Activated naive CD8-positive, alpha-beta T cell treated with anti-CD3 and anti-CD28 coated beads for 36 hours (primary cell): ENCODE measurements around the gene VWA5B2. TPM values are rescaled to one million over a fixed set of nuclear protein-coding genes. Genes with fewer than 3 reads are reported as not detected.

Experiments
- DNase-seq: peaks from one replicate; pipeline ENCODE4 v3.0.0; 2021
- H3K27ac Mint-ChIP-seq: one replicate; pipeline ENCODE4 v1.8.0; 2022; ENCODE audit warnings: mild to moderate bottlenecking, moderate library complexity, mixed read lengths
- H3K27me3 Mint-ChIP-seq: one replicate; pipeline ENCODE4 v1.8.0; 2022; ENCODE audit warnings: mild to moderate bottlenecking, mixed read lengths
- H3K36me3 Mint-ChIP-seq: one replicate; pipeline ENCODE4 v1.8.0; 2021; ENCODE audit warnings: mild to moderate bottlenecking, mixed read lengths
- H3K4me1 Mint-ChIP-seq: one replicate; pipeline ENCODE4 v1.8.0; 2021; ENCODE audit warnings: mixed read lengths
- H3K4me3 Mint-ChIP-seq: one replicate; pipeline ENCODE4 v1.8.0; 2022; ENCODE audit warnings: mild to moderate bottlenecking, moderate library complexity, mixed read lengths
- H3K9me3 Mint-ChIP-seq: one replicate; pipeline ENCODE4 v1.8.0; 2022; ENCODE audit warnings: mixed read lengths
- total RNA-seq, 2 experiments: library from RNA; stranded (reverse); gene quantifications; one replicate each; pipeline ENCODE4 v1.2.3, GENCODE V29; 2021

The VWA5B2 gene
- total RNA-seq, 2 experiments from 2014 or later: not detected

DNA sequence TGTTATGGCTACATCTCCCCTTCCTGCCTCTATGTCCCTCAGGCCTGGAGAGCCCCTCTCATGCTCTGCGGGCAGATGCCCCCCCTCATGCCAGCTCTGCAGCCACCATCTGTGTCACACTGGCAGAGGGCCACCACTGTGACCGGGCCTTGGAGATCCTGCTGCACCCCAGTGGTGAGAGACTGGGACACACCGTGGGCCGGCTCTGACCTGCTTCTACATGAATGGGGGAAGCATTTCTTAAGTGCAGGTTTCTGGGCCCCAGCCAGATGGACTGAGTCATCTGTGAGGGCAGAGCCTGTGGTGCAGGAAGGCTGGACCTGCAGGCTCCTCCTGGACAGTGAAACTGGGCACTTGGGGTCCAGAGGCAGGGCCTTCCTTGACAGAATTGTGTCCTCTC, 4.8 kb downstream of the VWA5B2 start:
- peaks cover 28% of the 10 kb centered on the region for H3K27me3 Mint-ChIP-seq
- H3K27ac Mint-ChIP-seq: no peak overlapping the region
- DNase-seq: no peak
- no peaks in the 10 kb centered on the region for H3K9me3 Mint-ChIP-seq
- H3K4me3 Mint-ChIP-seq: no peak overlapping the region
- peaks cover 2% of the 10 kb centered on the region for H3K4me1 Mint-ChIP-seq
- H3K36me3 Mint-ChIP-seq: no peaks in the 10 kb centered on the region

DNA sequence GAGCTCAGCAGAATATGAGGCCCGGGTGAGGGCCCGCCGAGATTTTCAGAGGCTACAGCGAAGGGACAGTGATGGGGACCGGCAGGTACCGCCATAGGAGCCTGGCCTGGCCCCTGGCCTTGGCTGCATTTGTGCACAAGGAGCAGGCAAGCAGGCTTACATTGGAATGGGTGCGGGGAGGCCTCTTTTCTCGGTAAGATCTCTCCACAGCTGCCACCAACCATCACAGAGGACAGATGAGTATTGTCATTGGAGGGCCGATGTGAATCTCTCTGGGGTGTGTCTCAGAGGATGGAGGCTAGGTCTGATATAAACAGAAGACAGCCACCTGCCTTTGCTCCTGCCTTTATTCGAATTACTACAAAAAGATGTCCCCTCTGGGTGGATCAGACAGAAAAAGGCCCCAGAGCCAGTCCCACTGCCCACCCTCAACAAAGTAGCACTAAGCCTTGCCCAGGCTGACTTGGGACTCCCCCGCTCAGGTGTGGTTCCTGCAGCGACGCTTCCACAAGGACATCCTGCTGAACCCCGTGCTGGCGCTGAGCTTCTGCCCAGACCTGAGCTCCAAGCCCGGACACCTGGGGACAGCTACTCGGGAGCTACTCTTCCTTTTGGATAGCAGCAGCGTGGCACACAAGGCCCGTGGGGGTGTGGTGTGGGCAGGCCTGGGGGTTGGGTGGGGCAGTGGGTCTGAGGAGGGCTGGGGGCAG, 5.4 kb downstream of the VWA5B2 start:
- no peak for DNase-seq

DNA sequence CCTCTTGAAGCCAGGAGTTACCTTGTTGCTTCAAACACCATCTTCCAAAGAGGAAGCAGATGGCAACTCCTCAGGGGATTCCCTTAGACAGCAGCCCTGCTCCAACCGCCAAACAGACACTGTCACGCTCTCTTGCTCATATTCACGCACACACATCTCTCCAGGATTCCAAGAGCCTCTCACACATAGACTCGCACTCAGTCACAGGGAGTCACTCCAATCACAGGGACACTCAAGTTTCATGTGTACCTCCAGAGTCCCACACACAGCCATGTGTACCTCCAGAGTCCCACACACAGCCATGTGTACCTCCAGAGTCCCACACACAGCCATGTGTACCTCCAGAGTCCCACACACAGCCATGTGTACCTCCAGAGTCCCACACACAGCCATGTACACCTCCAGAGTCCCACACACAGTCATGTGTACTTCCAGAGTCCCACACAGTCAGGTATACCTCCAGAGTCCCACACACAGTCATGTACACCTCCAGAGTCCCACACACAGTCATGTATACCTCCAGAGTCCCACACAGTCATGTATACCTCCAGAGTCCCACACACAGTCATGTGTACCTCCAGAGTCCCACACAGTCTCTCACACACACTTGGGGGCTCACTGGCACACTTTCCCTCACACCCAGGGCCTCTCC, 6.1 kb downstream of the VWA5B2 start:
- Mint-ChIP-seq H3K4me1 (peaks cover 3% of the 10 kb centered on the region), H3K9me3 (no peaks in the 10 kb centered on the region), H3K4me3 (no peak overlapping the region), H3K27me3 (peaks cover 25% of the 10 kb centered on the region), H3K36me3 (no peaks in the 10 kb centered on the region), H3K27ac (no peak overlapping the region)
- DNase-seq: no peak

More for the DNA sequence above, 5.4 kb downstream of the VWA5B2 start:
- H3K9me3 Mint-ChIP-seq: no peaks in the 10 kb centered on the region
- H3K4me3 Mint-ChIP-seq: no peak overlapping the region
- no peak overlapping the region for H3K27ac Mint-ChIP-seq
- H3K27me3 Mint-ChIP-seq: peaks cover 25% of the 10 kb centered on the region
- H3K4me1 Mint-ChIP-seq: peaks cover 2% of the 10 kb centered on the region
- no peaks in the 10 kb centered on the region for H3K36me3 Mint-ChIP-seq

DNA sequence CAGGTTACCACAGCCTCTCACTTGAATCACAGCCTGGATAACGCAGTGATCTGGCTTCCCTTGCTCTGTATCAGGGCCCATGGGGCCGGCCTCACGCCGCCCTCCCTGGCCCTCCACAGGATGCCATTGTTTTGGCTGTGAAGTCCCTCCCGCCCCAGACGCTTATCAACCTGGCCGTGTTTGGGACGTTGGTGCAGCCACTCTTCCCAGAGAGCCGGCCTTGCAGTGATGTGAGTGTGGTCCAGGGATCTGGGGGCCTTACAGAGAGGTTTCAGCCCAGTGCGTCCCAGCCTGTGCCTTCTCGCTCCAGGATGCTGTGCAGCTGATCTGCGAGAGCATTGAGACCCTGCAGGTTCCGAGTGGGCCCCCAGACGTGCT, 6.6 kb downstream of the VWA5B2 start:
- Mint-ChIP-seq H3K9me3 (no peaks in the 10 kb centered on the region), H3K4me3 (no peak overlapping the region), H3K4me1 (peaks cover 1% of the 10 kb centered on the region), H3K27me3 (peaks cover 21% of the 10 kb centered on the region), H3K36me3 (no peaks in the 10 kb centered on the region), H3K27ac (no peak overlapping the region)
- no peak for DNase-seq

DNA sequence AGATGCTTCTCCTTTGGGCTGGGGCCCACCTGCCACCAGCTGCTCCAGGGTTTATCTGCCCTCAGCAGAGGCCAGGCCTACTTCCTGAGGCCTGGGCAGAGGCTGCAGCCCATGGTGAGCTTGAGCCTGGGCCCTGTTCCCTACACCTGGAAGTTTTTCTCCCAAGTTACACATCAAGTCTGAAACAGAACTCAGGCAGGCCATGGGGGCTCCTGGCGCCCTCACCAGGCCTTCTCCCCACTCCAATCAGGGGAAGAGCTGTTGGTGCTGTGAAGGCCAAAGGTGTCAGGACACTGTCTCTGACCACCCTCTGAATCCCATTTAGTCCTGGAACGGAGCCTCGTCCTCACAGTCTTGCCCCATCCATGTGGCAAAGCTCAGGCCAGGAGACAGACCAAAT, 7.3 kb downstream of the VWA5B2 start:
- Mint-ChIP-seq H3K4me1 (peaks cover 1% of the 10 kb centered on the region), H3K27me3 (peaks cover 15% of the 10 kb centered on the region), H3K36me3 (no peaks in the 10 kb centered on the region), H3K9me3 (no peaks in the 10 kb centered on the region), H3K27ac (no peak overlapping the region), H3K4me3 (no peak overlapping the region)
- DNase-seq: no peak

DNA sequence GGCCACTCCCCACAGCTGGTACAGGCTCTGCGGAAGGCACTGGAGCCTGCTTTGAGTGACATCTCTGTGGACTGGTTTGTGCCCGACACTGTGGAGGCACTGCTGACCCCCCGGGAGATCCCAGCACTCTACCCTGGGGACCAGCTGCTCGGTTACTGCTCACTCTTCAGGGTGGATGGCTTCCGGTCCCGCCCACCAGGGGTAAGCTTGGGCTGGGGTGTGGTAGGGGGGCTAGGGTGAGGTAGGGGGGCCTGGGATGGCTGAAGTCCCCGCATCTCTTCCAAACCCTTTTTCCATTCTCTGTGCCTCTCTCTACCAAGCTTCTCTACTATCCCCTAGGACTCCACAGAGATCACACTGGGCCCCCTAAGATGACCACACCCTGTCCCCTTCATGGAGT, 7.8 kb downstream of the VWA5B2 start:
- H3K27ac Mint-ChIP-seq: no peak overlapping the region
- no peak for DNase-seq
- H3K4me1 Mint-ChIP-seq: peaks cover 2% of the 10 kb centered on the region
- no peaks in the 10 kb centered on the region for H3K9me3 Mint-ChIP-seq
- no peak overlapping the region for H3K4me3 Mint-ChIP-seq
- H3K36me3 Mint-ChIP-seq: peaks cover 2% of the 10 kb centered on the region
- peaks cover 9% of the 10 kb centered on the region for H3K27me3 Mint-ChIP-seq

DNA sequence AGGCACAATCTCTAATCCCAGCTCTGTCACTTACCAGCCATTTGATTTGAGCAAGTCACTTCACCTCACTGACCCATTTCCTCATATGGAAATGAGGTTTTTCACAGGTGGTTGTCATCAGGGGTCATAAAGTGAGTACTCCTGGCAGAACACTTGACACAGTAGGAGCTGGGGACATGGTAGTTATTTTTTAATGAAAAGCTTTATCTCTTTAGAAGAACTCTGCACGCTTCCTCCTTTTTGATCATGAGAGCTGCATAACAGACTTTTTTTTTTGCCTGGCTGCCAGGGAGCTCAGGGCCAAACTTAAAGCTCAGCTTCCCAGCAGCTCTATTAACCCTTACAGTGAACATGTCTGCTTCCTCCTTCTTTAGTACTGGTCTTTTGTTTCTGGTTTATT, 8.4 kb downstream of the VWA5B2 start:
- DNase-seq: no peak
- H3K4me3 Mint-ChIP-seq: no peak overlapping the region
- H3K4me1 Mint-ChIP-seq: peaks cover 5% of the 10 kb centered on the region
- no peaks in the 10 kb centered on the region for H3K9me3 Mint-ChIP-seq
- no peak overlapping the region for H3K27ac Mint-ChIP-seq
- H3K27me3 Mint-ChIP-seq: peaks cover 3% of the 10 kb centered on the region
- H3K36me3 Mint-ChIP-seq: peaks cover 7% of the 10 kb centered on the region

DNA sequence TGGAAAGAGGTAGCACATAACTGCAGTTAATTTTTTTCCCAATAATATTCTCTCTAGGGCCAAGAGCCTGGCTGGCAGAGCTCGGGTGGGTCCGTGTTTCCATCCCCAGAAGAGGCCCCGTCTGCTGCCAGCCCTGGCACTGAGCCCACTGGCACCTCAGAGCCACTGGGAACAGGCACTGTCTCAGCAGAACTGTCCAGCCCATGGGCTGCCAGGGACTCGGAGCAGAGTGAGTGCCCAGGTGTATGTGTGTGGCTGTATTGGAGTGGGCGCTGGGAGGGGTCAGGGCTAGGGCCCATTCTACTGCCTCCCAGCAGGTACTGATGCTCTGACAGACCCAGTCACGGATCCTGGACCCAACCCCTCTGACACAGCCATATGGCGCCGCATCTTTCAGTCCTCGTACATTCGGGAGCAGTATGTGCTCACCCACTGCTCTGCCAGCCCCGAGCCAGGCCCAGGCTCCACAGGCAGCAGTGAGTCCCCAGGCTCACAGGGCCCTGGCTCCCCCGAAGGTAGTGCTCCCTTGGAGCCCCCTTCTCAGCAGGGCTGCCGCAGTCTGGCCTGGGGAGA, 8.9 kb downstream of the VWA5B2 start:
- peaks cover 7% of the 10 kb centered on the region for H3K4me1 Mint-ChIP-seq
- H3K9me3 Mint-ChIP-seq: no peaks in the 10 kb centered on the region
- H3K4me3 Mint-ChIP-seq: no peak overlapping the region
- H3K36me3 Mint-ChIP-seq: peaks cover 9% of the 10 kb centered on the region
- H3K27me3 Mint-ChIP-seq: no peaks in the 10 kb centered on the region
- DNase-seq: no peak
- no peak overlapping the region for H3K27ac Mint-ChIP-seq

DNA sequence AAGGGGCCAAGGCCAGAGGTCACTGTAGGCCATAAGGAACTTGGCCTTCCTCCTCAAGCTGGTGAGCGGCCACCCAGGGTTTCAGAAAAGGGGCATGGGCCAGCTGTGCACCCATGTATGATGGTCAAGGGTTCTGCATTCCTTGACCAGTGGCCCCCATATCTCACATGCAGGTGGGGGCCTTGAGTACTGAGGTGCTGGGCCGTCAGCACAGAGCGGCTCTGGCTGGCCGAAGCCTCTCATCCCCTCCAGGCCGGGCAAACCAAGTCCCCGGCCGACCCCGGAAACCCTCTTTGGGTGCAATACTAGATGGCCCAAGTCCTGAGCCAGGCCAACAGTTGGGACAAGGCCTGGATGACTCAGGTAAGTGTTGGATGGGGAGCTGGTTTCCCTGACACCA, 9.8 kb downstream of the VWA5B2 start:
- H3K36me3 Mint-ChIP-seq: peaks cover 9% of the 10 kb centered on the region
- H3K27ac Mint-ChIP-seq: no peak overlapping the region
- H3K27me3 Mint-ChIP-seq: no peaks in the 10 kb centered on the region
- no peaks in the 10 kb centered on the region for H3K9me3 Mint-ChIP-seq
- no peak for DNase-seq
- peaks cover 7% of the 10 kb centered on the region for H3K4me1 Mint-ChIP-seq
- H3K4me3 Mint-ChIP-seq: no peak overlapping the region

DNA sequence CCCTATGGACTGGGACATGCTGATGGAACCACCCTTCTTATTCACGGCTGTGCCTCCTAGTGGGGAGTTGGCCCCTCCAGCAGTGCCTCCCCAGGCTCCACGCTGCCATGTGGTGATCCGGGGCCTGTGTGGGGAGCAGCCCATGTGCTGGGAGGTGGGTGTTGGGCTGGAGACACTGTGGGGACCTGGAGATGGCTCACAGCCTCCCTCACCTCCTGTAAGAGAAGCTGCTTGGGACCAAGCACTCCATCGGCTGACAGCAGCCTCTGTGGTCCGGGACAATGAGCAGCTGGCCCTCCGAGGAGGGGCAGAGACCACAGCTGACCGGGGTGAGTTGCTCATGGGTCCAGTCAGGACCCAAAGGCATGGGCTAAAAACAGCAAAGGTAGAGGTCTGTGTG, 10.3 kb downstream of the VWA5B2 start:
- Mint-ChIP-seq H3K36me3 (peaks cover 10% of the 10 kb centered on the region), H3K4me3 (no peak overlapping the region), H3K27me3 (no peaks in the 10 kb centered on the region), H3K9me3 (no peaks in the 10 kb centered on the region), H3K27ac (no peak overlapping the region), H3K4me1 (peaks cover 7% of the 10 kb centered on the region)
- no peak for DNase-seq

DNA sequence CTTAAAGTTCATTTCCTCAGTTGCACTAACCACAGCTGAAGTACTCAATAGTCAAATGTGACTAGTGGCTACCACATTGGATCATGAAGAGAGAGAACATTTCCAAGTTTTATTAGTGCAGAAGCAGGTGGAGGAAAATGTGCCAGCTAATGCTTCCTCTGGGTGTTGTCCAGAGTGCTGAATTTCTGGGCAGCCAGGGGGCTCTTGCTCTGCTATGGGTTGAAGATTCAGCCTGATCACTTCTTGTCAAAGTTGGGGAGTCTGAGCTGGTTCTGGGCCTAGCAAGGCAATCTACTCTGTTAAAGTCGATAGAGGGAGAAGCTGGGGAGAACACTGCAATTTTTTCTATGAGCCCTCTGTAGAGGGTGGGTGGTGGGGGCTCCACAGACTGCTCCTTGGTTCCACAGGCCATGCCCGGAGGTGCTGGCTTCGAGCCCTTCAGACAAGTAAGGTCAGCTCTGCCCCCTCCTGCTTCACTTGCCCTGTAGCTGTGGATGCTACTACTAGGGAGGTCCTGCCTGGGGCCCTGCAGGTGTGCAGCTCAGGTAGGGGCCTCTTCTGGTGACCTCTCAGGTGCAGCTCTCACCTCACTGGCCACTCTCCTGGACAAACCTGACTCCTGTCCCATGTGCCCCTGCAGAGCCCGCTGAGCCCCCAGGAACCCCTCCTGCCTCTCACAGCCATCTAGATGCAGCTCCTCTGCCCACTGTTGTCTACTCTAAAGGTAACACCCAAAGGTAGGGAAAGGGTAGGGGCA, 11.2 kb downstream of the VWA5B2 start:
- H3K27me3 Mint-ChIP-seq: no peaks in the 10 kb centered on the region
- H3K4me1 Mint-ChIP-seq: peaks cover 7% of the 10 kb centered on the region
- peaks cover 14% of the 10 kb centered on the region for H3K36me3 Mint-ChIP-seq
- H3K4me3 Mint-ChIP-seq: no peak overlapping the region
- no peak for DNase-seq
- H3K9me3 Mint-ChIP-seq: no peaks in the 10 kb centered on the region
- H3K27ac Mint-ChIP-seq: peak overlapping the region; percentile 42

DNA sequence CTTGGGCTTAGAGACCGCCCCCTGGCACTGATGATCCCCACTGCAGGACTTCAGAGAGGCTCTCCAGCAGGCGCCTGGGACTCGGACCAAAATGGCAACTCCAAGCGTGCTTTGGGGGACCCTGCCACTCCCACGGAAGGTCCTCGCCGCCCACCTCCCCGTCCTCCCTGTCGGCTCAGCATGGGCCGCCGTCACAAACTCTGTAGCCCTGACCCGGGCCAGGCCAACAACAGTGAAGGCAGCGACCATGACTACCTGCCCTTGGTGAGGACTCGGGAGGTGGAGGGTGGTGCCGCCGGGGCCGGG, 11.7 kb downstream of the VWA5B2 start:
- DNase-seq: no peak
- H3K4me1 Mint-ChIP-seq: peaks cover 9% of the 10 kb centered on the region
- H3K36me3 Mint-ChIP-seq: peaks cover 15% of the 10 kb centered on the region
- no peak overlapping the region for H3K27ac Mint-ChIP-seq
- no peaks in the 10 kb centered on the region for H3K9me3 Mint-ChIP-seq
- H3K27me3 Mint-ChIP-seq: no peaks in the 10 kb centered on the region
- no peak overlapping the region for H3K4me3 Mint-ChIP-seq

DNA sequence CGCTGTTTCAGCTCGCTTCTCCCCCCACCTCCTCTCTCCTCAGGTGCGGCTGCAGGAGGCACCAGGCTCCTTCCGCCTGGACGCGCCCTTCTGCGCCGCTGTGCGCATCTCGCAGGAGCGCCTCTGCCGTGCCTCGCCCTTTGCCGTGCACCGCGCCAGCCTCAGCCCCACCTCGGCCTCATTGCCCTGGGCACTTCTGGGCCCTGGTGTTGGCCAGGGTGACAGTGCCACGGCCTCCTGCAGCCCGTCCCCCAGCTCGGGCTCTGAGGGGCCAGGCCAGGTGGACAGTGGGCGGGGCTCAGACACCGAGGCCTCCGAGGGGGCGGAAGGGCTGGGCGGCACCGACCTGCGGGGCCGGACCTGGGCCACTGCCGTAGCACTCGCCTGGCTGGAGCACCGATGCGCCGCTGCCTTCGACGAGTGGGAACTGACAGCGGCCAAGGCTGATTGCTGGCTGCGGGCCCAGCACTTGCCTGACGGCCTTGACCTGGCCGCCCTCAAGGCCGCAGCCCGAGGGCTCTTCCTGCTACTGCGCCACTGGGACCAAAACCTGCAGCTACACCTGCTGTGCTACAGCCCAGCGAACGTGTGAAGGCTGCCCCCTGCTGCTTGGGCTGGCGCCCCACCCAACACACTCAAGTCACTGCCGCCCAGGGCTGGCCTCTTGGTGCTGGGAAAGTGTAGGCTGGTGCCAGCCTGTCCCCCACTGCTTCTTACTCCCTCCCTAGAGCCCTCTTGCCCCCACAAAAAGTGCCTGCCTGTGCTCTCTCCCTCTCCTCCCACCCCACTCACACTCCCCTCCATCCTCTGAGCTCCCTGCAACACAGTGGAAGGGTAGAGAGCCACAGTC, 12.3 kb downstream of the VWA5B2 start:
- Mint-ChIP-seq H3K27me3 (no peaks in the 10 kb centered on the region), H3K9me3 (no peaks in the 10 kb centered on the region), H3K36me3 (peaks cover 16% of the 10 kb centered on the region), H3K4me3 (no peak overlapping the region), H3K27ac (no peak overlapping the region), H3K4me1 (peaks cover 10% of the 10 kb centered on the region)
- no peak for DNase-seq

DNA sequence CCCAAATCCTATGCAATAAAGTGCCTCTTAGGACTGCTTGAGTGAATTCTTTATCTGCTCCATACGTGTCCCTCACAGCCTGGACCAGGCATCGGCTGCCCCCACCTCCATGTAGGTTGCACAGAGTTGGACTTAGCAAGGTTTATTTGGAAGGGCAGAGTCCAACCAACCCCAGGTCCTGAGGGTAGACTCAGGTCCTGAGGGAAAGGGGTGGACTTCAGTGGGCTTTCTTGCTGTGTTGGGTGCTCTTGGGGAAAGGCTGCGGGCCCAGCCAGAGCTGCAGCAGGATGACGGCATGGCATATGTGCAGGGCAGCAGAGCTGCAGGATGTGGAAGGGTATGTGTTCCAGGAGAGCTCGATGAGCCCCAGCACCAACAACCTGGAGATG, 12.9 kb downstream of the VWA5B2 start:
- DNase-seq: no peak
- Mint-ChIP-seq H3K27me3 (no peaks in the 10 kb centered on the region), H3K4me1 (peaks cover 10% of the 10 kb centered on the region), H3K36me3 (peaks cover 16% of the 10 kb centered on the region), H3K9me3 (no peaks in the 10 kb centered on the region), H3K27ac (no peak overlapping the region), H3K4me3 (no peak overlapping the region)
